Anterior cingulate cortex (tissue), 58 donors: Measurements from ENCODE around the gene PEX6.

ENCODE experiments used
- DNase-seq, 58 donors: peaks; one replicate each; lab custom pipeline; 2025; lab: John Stamatoyannopoulos, UW

Gene PEX6

DNA sequence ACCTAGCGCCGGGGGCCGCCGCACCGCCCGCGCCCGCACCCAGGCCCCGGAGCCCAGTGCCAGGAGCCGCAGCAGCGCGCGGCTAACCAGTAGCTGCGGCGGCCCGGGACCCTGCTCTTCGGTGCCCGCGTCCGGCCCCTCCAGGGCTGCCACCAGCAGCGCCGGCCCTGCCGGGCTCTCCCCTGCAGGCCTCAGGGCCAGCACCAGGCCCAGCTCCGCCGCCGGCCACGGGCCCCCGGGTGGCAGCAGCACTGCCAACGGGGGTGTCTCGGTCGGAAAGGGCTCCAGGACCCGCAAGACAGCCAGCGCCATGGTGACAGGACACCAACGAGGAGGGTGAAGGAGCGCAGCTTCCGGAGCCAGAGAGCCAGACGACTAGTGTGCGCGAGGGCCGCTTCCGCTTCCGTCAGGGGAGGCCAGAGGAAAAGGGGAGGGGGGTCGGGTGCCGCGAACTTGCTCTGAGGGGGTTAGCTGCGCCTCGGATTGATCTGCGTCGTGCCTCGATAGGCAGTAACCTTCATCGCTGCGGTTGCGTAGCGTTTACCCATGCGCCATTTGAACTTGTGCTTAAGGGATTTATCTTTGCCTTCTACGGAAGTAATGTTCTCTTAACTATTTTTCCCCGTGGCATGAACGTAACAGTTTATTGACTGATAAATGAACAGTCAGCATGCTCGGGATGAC, at the start of gene PEX6:
TSS of gene PEX6 (minus strand) at position 343 of the 684 bp plus-strand sequence. CDS start at position 312, 31 bp downstream.
- DNase-seq: peak; percentile 23 to 95 (median 80)

DNA sequence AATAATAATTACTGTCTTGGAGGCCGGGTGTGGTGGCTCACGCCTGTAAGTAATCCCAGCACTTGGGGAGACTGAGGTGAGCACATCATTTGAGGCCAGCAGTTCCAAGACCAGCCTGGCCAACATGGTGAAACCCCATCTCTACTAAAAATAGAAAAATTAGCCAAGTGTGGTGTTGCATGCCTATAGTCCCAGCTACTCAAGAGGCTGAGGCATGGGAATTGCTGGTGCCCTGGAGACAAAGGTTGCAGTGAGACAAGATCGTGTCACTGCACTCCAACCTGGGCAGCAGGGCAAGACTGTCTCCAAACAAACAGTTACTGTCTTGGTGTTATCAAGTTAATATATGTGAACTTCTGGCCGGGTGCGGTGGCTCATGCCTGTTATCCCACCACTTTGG, 47.4 kb upstream of the PEX6 start:
- no peak for DNase-seq

DNA sequence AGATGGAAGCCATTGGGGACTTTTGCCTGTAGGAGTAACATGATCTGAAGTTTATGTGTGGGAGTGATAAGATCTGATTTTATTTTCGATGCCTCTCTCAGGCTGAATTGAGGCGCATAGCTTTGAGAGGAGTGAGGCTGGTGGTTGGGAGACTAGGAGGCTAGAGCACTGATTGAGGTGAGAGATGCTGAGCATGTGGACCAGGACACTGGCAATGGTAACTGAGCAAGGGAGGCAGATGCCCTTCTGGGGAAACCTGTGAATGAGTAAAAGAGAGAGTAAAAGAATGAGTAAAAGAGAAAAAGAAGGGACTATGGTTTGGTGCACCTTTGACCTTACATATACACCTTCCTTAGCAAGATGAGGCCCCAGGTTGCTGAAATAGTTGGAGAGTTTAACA, 45.5 kb upstream of the PEX6 start:
- DNase-seq: no peak

- peak in 57 of 58 donors; percentile 21 to 88 (median 69) for DNase-seq
Observed at GRCh38 chr6:43021270-43022047, 42.5 kb upstream of the PEX6 start, which contains the start of gene RRP36. TSS of gene RRP36 (plus strand) at chr6:43021623. CDS start at chr6:43021655, 32 bp downstream.

GRCh38 chr6:43020847-43021246, 41.9 kb upstream of the PEX6 start:
- DNase-seq: no peak

DNA sequence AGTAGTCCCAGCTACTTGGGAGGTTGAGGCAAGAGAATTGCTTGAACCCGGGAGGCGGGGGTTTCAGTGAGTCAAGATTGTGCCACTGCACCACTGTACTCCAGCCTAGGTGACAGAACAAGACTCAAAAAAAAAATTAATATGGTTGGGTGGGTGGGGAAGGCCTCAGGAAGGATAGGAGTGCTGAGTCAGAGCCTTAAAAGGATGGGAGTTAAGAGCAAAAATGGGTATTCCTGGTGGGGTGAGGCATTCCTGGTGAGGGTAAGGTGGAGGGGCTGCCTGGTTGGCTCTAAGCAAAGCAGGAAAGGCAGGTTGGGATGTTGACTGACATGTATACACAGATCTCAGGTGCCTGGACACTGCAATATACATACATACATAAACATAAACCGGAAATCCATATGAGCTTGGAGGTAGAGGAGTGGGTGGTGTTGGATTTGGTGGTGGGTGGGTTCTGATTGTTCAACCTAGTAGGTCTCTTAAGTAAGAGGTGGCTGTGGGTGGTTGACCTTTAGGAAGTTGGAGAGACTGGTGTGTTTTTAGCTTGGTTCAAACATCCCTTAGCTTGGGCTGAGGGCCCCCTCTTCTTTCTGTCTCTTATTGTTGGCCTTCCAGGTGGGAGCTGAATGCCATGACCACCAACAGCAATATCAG, 41.2 kb upstream of the PEX6 start:
- DNase-seq: no peak

- DNase-seq: no peak
Observed at GRCh38 chr6:43019152-43019551, 40.2 kb upstream of the PEX6 start.

DNA sequence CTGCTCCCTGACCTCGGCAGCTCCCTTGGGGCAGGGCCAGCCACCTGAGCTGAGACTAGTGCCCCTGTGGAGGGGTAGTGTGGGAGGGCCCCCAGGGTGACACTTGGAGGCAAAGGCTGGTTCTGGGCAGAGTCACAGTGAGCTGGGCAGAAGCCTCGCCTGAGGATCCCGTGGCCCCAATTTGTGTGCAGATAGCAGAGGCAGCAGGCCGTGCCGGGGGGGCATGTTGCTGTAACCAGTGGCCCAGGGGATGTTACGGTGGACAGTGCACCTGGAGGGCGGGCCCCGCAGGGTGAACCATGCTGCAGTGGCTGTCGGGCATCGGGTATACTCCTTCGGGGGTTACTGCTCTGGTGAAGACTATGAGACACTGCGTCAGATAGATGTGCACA, 38.0 kb upstream of the PEX6 start:
- no peak for DNase-seq

DNA sequence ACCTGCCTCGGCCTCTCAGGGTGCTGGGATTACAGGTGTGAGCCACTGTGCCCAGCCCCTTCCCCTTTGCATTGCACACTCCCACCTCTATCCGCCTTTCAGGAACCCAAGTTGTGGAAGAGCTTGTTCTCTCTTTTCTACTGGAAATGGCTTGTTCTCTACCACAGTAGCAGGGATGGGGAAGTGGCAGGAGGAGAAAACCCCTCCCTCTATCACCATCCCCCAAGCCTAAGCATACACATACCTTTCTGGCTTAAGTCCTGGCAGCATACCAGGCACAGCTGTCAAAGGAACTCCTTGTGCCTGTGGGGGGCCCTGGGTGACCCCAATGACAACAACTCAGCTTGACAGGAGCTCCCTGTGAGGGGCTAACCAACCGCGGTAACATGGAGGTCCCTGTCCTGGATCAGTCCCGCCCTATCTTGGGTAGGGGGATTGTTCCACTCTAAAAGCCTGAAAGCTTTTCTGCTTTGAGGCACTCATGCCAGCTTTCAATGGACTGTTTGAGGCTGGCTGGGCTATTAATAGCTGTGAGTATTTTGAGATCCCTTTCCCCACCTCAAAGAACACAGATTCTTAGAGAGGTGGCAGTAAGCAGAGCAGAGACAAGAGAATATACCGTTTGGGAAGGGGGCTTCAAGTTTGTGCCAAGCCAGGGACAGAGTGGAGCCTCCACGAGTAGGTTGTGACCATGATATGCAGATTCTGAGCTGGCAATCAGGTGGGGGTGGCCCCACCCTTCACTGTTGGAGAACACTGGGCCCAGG, 37.4 kb upstream of the PEX6 start:
- DNase-seq: no peak

GRCh38 chr6:43014434-43014909, 35.5 kb upstream of the PEX6 start:
- DNase-seq: no peak

DNA sequence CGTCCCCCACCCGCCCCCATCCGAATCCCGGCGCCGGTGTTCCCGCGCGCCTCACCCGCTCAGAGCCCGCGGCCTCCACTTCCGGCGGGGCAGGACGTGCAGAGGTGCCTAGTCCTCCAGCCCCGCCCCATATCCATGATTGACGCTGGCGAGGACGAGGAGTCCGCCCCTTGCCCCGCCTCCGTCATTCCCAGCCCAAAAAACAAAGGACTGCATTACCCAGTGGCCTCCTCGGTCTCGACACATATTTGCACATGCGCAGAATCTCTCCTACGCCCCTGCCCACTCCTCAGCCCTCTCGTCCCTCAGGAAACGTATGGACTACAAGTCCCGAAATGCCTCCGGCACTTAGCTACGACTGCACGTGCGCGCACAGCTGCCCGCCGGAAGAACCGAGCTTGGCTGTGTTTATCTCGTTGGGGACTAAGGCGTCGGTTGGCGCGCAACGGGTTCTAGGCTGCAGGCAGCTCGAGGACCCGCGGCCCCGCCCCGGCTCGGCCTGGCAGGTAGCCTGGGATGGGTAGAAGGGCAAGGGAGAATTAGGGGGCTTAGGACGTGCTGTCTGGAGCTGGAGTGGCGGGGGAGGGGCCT, 35.0 kb upstream of the PEX6 start, which contains the start of the genes KLHDC3 and MEA1:
TSS of gene KLHDC3 (plus strand) at position 407 of the 591 bp plus-strand sequence. CDS start 2,944 bp downstream, outside the sequence.
TSS of gene MEA1 (minus strand) at position 104 of the 591 bp plus-strand sequence. CDS start 133 bp downstream, outside the sequence.
- DNase-seq: peak; percentile 83 to 100 (median 99)

- DNase-seq: peak in 12 of 58 donors; percentile 15 to 84 (median 66)
Observed at GRCh38 chr6:43013097-43013842, 34.3 kb upstream of the PEX6 start.

DNA sequence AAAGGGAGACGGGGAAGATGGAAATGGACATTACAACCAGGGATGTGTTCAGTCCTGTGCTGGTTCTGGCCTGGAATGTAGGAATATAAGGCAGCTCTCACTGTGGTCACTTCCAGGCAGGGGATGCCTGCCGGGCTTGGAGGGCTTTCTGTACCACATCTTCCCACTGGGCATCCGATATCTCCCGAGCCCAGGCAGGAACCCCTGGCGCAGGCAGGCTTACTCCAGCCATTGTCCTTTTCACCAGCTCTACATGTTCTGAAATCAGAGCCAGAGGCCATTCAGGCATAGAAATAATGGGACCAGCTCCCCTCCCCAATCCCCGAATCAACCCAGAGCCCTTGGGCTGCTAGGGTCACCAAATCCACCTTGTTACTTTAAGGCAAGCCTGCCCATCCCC, 33.4 kb upstream of the PEX6 start:
- DNase-seq: no peak

DNA sequence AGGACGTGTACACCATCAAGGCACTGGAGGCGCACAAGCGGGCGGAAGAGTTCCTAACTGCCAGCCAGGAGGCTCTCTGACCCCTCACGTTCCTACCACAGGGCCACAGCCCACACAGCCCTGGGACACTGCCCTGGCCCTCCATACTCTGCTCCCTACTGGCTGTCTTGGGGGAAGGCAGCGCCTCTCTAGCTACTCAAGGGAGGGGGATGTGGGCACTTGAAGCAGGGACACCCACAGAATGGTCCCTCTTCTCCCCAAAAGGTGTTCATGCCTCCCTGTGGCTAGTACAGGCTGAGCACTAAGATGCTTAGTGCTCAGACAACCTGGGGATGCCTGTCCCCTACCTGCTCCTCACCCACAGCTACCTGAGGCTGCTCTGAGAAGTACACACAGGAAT, 32.2 kb upstream of the PEX6 start:
- DNase-seq: no peak

DNA sequence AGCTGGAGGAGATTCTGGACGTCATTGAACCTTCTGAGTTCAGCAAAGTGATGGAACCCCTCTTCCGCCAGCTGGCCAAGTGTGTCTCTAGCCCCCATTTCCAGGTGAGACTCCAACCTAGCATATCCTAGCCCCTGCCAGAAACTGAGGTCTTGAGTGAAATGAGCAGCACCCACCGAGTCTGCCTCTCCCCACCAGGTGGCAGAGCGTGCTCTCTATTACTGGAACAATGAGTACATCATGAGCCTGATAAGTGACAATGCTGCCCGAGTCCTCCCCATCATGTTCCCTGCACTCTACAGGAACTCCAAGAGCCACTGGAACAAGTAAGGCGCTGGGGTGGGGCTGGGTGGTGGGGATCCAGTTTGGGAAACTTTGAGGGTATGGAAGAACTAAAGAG, 30.1 kb upstream of the PEX6 start:
- peak in 12 of 58 donors; percentile 2 to 58 (median 8) for DNase-seq

- DNase-seq: no peak
Observed at GRCh38 chr6:43007126-43007525, 28.1 kb upstream of the PEX6 start.

- DNase-seq: no peak
Observed at GRCh38 chr6:43006251-43006650, 27.3 kb upstream of the PEX6 start.

DNA sequence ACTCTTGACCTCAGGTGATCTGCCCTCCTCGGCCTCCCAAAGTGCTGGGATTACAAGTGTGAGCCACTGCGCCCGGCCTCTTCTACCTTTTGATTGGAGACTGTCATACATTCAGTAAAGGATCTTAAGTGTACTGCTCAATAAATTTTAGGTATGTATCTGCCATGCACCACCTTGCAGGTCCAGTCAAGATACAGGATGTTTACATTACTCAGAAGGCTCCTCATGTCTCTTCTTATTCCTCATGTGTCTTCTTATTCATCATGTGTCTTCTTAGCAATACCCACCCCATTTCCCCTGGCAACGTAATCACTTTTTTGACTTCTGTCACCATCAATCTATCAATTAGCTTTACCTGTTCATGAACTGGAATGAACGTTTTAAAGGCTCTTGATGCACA, 26.9 kb upstream of the PEX6 start:
- DNase-seq: no peak

DNA sequence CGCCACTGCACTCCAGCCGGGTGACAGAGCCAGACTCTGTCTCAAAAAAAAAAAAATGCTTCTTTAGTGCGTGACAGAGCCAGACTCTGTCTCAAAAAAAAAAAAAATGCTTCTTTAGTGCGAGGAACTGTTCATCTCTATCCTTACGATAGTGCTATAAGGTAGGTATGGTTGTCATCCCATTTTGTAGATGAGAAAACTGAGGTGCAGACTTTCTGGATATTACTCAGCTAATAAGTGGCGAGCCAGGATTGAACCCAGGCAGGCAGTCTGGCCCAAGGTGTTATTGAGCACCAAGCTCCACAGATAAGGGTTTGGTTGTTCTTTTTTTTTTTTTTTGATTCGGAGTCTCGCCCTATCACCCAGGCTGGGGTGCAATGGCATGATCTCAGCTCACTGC, 22.9 kb upstream of the PEX6 start:
- no peak for DNase-seq
